Uterus (tissue), 4 donors: ENCODE measurements around the gene UGT1A3. TPM values are rescaled to one million over a fixed set of nuclear protein-coding genes. Genes with fewer than 3 reads are reported as not detected.

Experiments used
- DNase-seq, 2 donors: peaks; one replicate each; pipeline ENCODE4 v3.0.0-alpha.2; 2019 to 2020
- H3K27ac ChIP-seq, 2 donors: fragments of 200-600 bp; sonication (generic); 1 replicate in 1 of 2; 2 replicates in 1 of 2; pipeline ENCODE4 v1.5.1; 2016 to 2018
- H3K27me3 ChIP-seq, 2 donors: fragments of 200-600 bp; sonication (generic); one replicate each; pipeline ENCODE4 v1.5.1; 2018 to 2019; ENCODE audit warnings: control low read depth in 1 of 2
- H3K36me3 ChIP-seq, 2 donors: fragments of 200-600 bp; sonication (generic); one replicate each; pipeline ENCODE4 v1.5.1; 2019; ENCODE audit warnings: control low read depth in 1 of 2
- H3K4me1 ChIP-seq, 2 donors: fragments of 200-600 bp; sonication (generic); one replicate each; pipeline ENCODE4 v1.5.1; 2018 to 2019; ENCODE audit warnings: control low read depth in 1 of 2
- H3K4me3 ChIP-seq, 2 donors: fragments of 200-600 bp; sonication (generic); 1 replicate in 1 of 2; 2 replicates in 1 of 2; pipeline ENCODE4 v1.5.1; 2018 to 2019; ENCODE audit warnings: mild to moderate bottlenecking in 1 of 2
- H3K9me3 ChIP-seq, 2 donors: fragments of 200-600 bp; sonication (generic); one replicate each; pipeline ENCODE4 v1.5.1; 2019; ENCODE audit warnings: control low read depth in 1 of 2
- POLR2A ChIP-seq, 2 donors: fragments of 450-650 bp; IDR thresholded peaks; one replicate each; pipeline ENCODE4 v1.6.1; 2016; ENCODE audit warnings: antibody characterized with exemption in 2 of 2, mild to moderate bottlenecking in 1 of 2, moderate library complexity in 1 of 2
- intact Hi-C: fragments of 100-400 bp; cut with DNase I; formaldehyde crosslinking; loops from one replicate; pipeline ENCODE4 v1.15.1; 2023; ENCODE audit warnings: low total_unique reads
- total RNA-seq, 4 donors: library from RNA; depleted of rRNA in 3 of 4; stranded (reverse); fragments of >200 nt in 3 of 4; gene quantifications; one replicate each; pipeline versions ENCODE4 v1.1.0 to v1.2.4, GENCODE V29; 2014 to 2023
- TF ChIP-seq, protein P1 (sequence below), 4 experiments: fragments of 200-600 bp in 2 of 4; fragments of 450-650 bp in 2 of 4; sonication (generic) in 2 of 4; IDR thresholded peaks; one replicate each; pipeline ENCODE4 v1.5.1; 2016 to 2019; ENCODE audit warnings: antibody characterized with exemption in 4 of 4, mild to moderate bottlenecking in 2 of 4, moderate library complexity in 1 of 4
- donor health status: DM: yes; HTN: yes; CAD: no.

Gene UGT1A3
- total RNA-seq, 4 donors from 2014 or later: not detected

DNA sequence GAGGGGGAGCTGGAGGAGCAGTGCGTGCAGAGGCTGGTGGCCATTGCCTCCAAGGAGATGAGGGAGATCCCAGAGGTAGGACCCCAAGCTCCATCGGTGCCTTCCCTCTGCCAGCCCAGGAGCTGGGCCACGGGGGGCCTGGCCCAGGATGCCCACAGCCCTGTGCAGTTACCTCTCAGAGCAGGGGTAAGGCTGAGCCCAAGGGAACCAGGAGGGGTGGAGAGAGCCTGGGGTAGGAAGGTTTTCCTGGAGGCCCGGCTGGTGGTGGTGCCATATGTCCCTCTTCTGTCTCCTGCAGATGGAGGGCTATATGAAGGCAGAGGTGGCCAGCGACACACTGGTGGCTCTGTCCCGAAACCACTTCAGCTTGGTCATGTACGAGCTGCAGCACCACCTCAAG is 60.7 kb downstream of the UGT1A3 start:
- no peaks in the 10 kb centered on the region for H3K9me3 ChIP-seq
- no peaks in the 10 kb centered on the region for H3K4me1 ChIP-seq
- intact Hi-C loops: no loop called here
- no peaks in the 10 kb centered on the region for H3K27me3 ChIP-seq
- no peak overlapping the region for H3K27ac ChIP-seq
- no peaks in the 10 kb centered on the region for H3K36me3 ChIP-seq
- no peak overlapping the region for H3K4me3 ChIP-seq
- no peak for DNase-seq
- TF ChIP-seq, protein P1, sequence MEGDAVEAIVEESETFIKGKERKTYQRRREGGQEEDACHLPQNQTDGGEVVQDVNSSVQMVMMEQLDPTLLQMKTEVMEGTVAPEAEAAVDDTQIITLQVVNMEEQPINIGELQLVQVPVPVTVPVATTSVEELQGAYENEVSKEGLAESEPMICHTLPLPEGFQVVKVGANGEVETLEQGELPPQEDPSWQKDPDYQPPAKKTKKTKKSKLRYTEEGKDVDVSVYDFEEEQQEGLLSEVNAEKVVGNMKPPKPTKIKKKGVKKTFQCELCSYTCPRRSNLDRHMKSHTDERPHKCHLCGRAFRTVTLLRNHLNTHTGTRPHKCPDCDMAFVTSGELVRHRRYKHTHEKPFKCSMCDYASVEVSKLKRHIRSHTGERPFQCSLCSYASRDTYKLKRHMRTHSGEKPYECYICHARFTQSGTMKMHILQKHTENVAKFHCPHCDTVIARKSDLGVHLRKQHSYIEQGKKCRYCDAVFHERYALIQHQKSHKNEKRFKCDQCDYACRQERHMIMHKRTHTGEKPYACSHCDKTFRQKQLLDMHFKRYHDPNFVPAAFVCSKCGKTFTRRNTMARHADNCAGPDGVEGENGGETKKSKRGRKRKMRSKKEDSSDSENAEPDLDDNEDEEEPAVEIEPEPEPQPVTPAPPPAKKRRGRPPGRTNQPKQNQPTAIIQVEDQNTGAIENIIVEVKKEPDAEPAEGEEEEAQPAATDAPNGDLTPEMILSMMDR (IDR thresholded peaks at IDR 0.05): no peak
- TF ChIP-seq POLR2A (IDR thresholded peaks at IDR 0.05): no peak

DNA sequence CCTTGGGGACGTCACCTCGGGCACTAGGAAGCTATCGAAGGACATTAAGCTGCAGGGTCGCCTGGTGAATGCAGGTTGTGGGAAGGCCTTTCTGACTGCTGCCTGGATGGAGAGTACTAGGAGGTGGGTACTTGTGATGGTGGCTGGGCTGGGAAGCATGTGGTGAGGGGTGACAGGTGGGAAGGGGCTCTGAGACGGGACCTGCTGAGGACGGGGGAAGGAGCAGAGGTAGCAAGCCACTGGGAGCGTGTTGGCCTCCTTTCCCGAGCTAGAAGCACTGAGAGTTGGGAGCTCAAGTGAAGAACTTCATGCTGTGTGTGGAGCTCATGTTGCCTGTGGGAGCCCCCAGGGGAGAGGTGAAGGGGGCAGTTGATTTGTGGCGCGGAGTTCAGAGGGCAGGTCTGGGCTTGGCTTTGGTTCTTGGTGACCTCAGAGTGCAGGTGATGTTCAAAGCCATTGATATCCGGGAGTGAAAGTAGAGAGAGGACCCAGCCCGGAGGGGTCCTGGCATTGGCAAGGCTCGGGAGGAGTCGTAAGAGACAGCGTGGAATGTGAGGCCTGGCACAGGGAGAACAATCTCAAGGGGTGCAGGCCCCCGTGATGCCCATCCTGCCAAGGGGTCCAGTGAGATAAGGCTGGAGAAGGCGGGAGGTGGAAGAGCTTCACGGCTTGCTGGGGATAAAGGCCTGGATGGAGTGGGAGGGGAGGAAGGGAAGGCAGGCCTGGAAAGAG is 62.5 kb downstream of the UGT1A3 start:
- H3K9me3 ChIP-seq: no peaks in the 10 kb centered on the region
- no peak overlapping the region for H3K4me3 ChIP-seq
- intact Hi-C loops: no loop called here
- H3K27ac ChIP-seq: no peak overlapping the region
- no peaks in the 10 kb centered on the region for H3K27me3 ChIP-seq
- TF ChIP-seq, protein P1 (IDR thresholded peaks at IDR 0.05): no peak
- TF ChIP-seq POLR2A (IDR thresholded peaks at IDR 0.05): no peak
- no peaks in the 10 kb centered on the region for H3K36me3 ChIP-seq
- no peaks in the 10 kb centered on the region for H3K4me1 ChIP-seq
- no peak for DNase-seq

DNA sequence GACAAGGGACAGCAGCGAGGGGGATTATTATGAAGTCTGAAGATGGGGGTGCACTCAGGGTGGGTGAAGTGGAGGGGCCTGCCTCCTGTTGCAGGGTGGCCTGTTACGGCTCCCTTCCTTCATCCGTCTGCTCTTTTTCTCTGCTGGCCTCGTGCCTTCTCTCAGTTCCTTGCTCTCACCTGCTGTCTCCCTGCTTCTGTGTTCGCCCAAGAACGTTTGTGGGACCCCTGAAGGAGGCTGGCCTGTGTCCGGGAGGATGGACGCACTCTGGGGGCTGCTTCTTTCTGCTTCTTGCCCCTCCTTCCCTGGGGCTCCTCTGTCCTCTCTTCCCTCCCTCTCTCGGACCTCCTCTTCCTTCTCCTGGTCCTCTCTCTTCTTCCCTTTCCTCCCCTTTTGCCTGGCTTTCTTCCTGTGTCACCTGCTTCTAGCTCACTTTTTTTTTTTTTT is 63.1 kb downstream of the UGT1A3 start:
- H3K4me1 ChIP-seq: no peaks in the 10 kb centered on the region
- no peaks in the 10 kb centered on the region for H3K36me3 ChIP-seq
- no peaks in the 10 kb centered on the region for H3K9me3 ChIP-seq
- H3K4me3 ChIP-seq: no peak overlapping the region
- no peak for TF ChIP-seq POLR2A (IDR thresholded peaks at IDR 0.05)
- TF ChIP-seq, protein P1 (IDR thresholded peaks at IDR 0.05): no peak
- no peak for DNase-seq
- intact Hi-C loops: no loop called here
- no peaks in the 10 kb centered on the region for H3K27me3 ChIP-seq
- H3K27ac ChIP-seq: no peak overlapping the region

DNA sequence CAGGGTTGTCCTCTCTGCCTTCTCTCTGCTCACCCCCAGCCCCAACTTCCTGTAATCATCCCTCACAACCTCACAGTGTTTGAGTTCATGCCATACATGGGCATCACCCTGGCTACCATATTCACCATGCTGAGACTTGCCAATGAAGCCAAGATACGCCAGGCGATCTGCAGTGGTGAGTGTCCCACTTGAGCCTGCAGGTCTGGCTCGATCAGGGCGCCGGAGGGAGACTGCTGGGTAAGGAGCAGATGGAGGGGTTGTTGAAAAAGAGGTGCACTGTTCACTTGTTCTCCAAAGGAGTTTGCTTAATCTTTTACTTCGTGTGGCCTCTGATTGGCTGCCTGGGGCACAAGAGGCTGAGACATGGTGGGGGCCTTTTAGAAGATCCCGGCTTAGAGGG is 63.9 kb downstream of the UGT1A3 start:
- no peaks in the 10 kb centered on the region for H3K9me3 ChIP-seq
- no peaks in the 10 kb centered on the region for H3K4me1 ChIP-seq
- H3K27ac ChIP-seq: no peak overlapping the region
- H3K4me3 ChIP-seq: no peak overlapping the region
- intact Hi-C loops: no loop called here
- no peaks in the 10 kb centered on the region for H3K27me3 ChIP-seq
- no peak for DNase-seq
- no peak for TF ChIP-seq POLR2A (IDR thresholded peaks at IDR 0.05)
- TF ChIP-seq, protein P1 (IDR thresholded peaks at IDR 0.05): no peak
- no peaks in the 10 kb centered on the region for H3K36me3 ChIP-seq

DNA sequence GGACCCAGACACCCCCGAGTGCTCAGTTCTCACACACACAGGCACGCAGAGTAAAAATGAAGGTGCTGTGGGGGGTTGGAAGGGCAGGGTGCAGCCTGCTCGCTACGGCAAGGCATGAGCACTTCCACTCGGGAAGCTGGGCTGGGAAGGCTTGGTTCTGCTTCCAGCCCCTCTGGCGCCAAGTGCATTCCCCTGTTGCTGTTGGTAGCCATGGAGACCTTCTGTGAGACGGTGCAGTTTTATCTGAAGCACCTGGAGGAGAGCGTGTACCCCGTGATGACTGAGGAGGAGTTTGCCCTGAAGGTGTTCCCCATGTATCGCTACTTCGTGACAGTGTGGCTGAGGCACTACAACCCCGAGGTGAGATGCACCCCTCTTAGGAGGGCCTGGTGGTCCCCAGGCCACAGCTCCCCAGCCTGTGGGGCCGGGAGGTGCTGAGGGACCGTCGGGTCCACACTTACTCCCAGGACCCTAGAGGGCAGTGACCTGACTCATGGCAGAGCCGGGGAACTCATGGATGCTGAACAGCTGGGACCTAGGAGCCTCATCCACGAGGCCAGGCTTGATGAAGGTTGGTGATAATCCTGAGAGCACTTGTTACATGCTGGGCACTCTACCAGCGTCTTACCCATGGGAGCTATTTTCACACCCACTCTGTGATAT is 64.8 kb downstream of the UGT1A3 start:
- TF ChIP-seq, protein P1 (IDR thresholded peaks at IDR 0.05): no peak
- TF ChIP-seq POLR2A (IDR thresholded peaks at IDR 0.05): no peak
- H3K27me3 ChIP-seq: no peaks in the 10 kb centered on the region
- no peak for DNase-seq
- no peak overlapping the region for H3K27ac ChIP-seq
- H3K9me3 ChIP-seq: no peaks in the 10 kb centered on the region
- H3K4me3 ChIP-seq: no peak overlapping the region
- intact Hi-C loops: no loop called here
- H3K36me3 ChIP-seq: no peaks in the 10 kb centered on the region
- no peaks in the 10 kb centered on the region for H3K4me1 ChIP-seq
